ENCODE results near the gene NUP214.

- TF ChIP-seq, protein P1, sequence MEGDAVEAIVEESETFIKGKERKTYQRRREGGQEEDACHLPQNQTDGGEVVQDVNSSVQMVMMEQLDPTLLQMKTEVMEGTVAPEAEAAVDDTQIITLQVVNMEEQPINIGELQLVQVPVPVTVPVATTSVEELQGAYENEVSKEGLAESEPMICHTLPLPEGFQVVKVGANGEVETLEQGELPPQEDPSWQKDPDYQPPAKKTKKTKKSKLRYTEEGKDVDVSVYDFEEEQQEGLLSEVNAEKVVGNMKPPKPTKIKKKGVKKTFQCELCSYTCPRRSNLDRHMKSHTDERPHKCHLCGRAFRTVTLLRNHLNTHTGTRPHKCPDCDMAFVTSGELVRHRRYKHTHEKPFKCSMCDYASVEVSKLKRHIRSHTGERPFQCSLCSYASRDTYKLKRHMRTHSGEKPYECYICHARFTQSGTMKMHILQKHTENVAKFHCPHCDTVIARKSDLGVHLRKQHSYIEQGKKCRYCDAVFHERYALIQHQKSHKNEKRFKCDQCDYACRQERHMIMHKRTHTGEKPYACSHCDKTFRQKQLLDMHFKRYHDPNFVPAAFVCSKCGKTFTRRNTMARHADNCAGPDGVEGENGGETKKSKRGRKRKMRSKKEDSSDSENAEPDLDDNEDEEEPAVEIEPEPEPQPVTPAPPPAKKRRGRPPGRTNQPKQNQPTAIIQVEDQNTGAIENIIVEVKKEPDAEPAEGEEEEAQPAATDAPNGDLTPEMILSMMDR (IDR thresholded peaks at IDR 0.05; ENCODE audit: low read depth, low read length, poor library complexity, severe bottlenecking), result no peak
- no peak for TF ChIP-seq EZH2phosphoT487 (IDR thresholded peaks at IDR 0.05; ENCODE audit: borderline replicate concordance, low read length)
Measured at GRCh38 chr9:131180454-131180853, 55.1 kb downstream of the NUP214 start.
